HEK293T (cell line): ENCODE results near the gene ITPKB.

Source experiments
- BHLHE40 ChIP-seq: fragments of 450-650 bp; IDR thresholded peaks from 2 replicates; pipeline ENCODE4 v1.6.1; 2016; ENCODE audit warnings: mild to moderate bottlenecking, moderate library complexity, borderline replicate concordance
- ELF4 ChIP-seq: fragments of 450-650 bp; IDR thresholded peaks from 2 replicates; pipeline ENCODE4 v1.6.1; 2017; ENCODE audit warnings: antibody characterized with exemption
- FOXA1 ChIP-seq: fragments of 450-650 bp; IDR thresholded peaks from 2 replicates; pipeline ENCODE4 v1.6.1; 2016; ENCODE audit warnings: mild to moderate bottlenecking
- FOXM1 ChIP-seq: fragments of 450-650 bp; IDR thresholded peaks from 2 replicates; pipeline ENCODE4 v1.6.1; 2017; ENCODE audit warnings: mild to moderate bottlenecking, borderline replicate concordance
- SP1 ChIP-seq: fragments of 450-650 bp; IDR thresholded peaks from 2 replicates; pipeline ENCODE4 v1.6.1; 2017
- TARDBP ChIP-seq: fragments of 450-650 bp; IDR thresholded peaks from 2 replicates; pipeline ENCODE4 v1.6.1; 2016
- ZNF384 ChIP-seq: fragments of 450-650 bp; IDR thresholded peaks from 2 replicates; pipeline ENCODE4 v1.6.1; 2016

- TF ChIP-seq SP1 (no peak), FOXM1 (no peak), ELF4 (no peak), FOXA1 (no peak), ZNF384 (no peak), BHLHE40 (no peak), TARDBP (no peak)
Observed at GRCh38 chr1:226699166-226699565, 39.9 kb downstream of the ITPKB start.
